ENCODE measurements around the gene ZDHHC14.

DNA sequence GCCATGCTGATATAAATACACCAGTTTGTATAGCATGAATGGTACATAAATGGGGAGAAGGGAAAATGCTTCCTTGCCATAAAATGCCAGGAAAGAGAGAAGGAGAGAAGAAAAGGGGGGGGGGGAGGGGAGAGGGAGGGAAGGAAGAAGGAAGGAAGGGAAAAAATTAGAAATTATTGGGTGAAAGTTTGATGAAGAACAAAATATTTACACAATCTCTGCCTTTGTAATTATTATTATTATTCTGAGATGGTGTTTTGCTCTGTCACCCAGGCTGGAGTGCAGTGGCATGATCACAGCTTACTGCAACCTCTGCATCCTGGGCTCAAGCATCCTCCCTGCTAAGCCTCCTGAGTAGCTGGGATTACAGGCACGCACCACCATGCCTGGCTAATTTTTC, 10.2 kb upstream of the ZDHHC14 start:
- TF ChIP-seq ZNF274 (IDR thresholded peaks at IDR 0.05; ENCODE audit: low read depth, low read length) (no peak), YY1 (IDR thresholded peaks at IDR 0.05; ENCODE audit: insufficient read depth, insufficient read length) (no peak)
